ENCODE data around the gene IL13. TPM values are rescaled to one million over a fixed set of nuclear protein-coding genes. Genes with fewer than 3 reads are reported as not detected.

The IL13 gene
- total RNA-seq, 1 donor, result 0.31 TPM

- peaks cover 7% of the 10 kb centered on the region for H3K4me1 ChIP-seq (ENCODE audit: insufficient read depth, low read length)
- no peaks in the 10 kb centered on the region for H3K9me3 ChIP-seq (ENCODE audit: low read depth, low read length)
- no peak overlapping the region for H3K4me3 ChIP-seq (ENCODE audit: low read length)
- no peaks in the 10 kb centered on the region for H3K27me3 ChIP-seq (ENCODE audit: insufficient read depth, low read length)
These were observed 6.1 kb downstream of the IL13 start for GRCh38 chr5:132663771-132664695.

GRCh38 chr5:132664696-132665209, 6.8 kb downstream of the IL13 start:
- no peak overlapping the region for H3K4me3 ChIP-seq (ENCODE audit: low read length)

GRCh38 chr5:132665574-132666080, 7.7 kb downstream of the IL13 start:
- H3K9me3 ChIP-seq (ENCODE audit: low read depth, low read length), result no peaks in the 10 kb centered on the region
- no peak overlapping the region for H3K4me3 ChIP-seq (ENCODE audit: low read length)
- no peaks in the 10 kb centered on the region for H3K27me3 ChIP-seq (ENCODE audit: insufficient read depth, low read length)
- peaks cover 7% of the 10 kb centered on the region for H3K4me1 ChIP-seq (ENCODE audit: insufficient read depth, low read length)

More at GRCh38 chr5:132664696-132665209, 6.8 kb downstream of the IL13 start:
- H3K4me1 ChIP-seq (ENCODE audit: insufficient read depth, low read length), result peaks cover 7% of the 10 kb centered on the region
- H3K27me3 ChIP-seq (ENCODE audit: insufficient read depth, low read length), result no peaks in the 10 kb centered on the region
- no peaks in the 10 kb centered on the region for H3K9me3 ChIP-seq (ENCODE audit: low read depth, low read length)

GRCh38 chr5:132666310-132667123, 8.5 kb downstream of the IL13 start:
- Histone ChIP-seq H3K4me1 (ENCODE audit: insufficient read depth, low read length) (peaks cover 7% of the 10 kb centered on the region), H3K27me3 (ENCODE audit: insufficient read depth, low read length) (no peaks in the 10 kb centered on the region), H3K9me3 (ENCODE audit: low read depth, low read length) (no peaks in the 10 kb centered on the region), H3K4me3 (ENCODE audit: low read length) (no peak overlapping the region)

GRCh38 chr5:132667309-132667708, 9.3 kb downstream of the IL13 start:
- Histone ChIP-seq H3K4me3 (ENCODE audit: low read length) (no peak overlapping the region), H3K27me3 (ENCODE audit: insufficient read depth, low read length) (no peaks in the 10 kb centered on the region), H3K4me1 (ENCODE audit: insufficient read depth, low read length) (peaks cover 7% of the 10 kb centered on the region), H3K9me3 (ENCODE audit: low read depth, low read length) (no peaks in the 10 kb centered on the region)

- Histone ChIP-seq H3K9me3 (ENCODE audit: low read depth, low read length) (no peaks in the 10 kb centered on the region), H3K27me3 (ENCODE audit: insufficient read depth, low read length) (no peaks in the 10 kb centered on the region), H3K4me3 (ENCODE audit: low read length) (no peak overlapping the region)
These were observed 10.1 kb downstream of the IL13 start for GRCh38 chr5:132667761-132668705.

GRCh38 chr5:132668706-132669454, 10.9 kb downstream of the IL13 start:
- H3K9me3 ChIP-seq (ENCODE audit: low read depth, low read length), result no peaks in the 10 kb centered on the region
- no peaks in the 10 kb centered on the region for H3K27me3 ChIP-seq (ENCODE audit: insufficient read depth, low read length)

More at GRCh38 chr5:132667761-132668705, 10.1 kb downstream of the IL13 start:
- H3K4me1 ChIP-seq (ENCODE audit: insufficient read depth, low read length), result peaks cover 7% of the 10 kb centered on the region

GRCh38 chr5:132669455-132669820, 11.5 kb downstream of the IL13 start:
- H3K9me3 ChIP-seq (ENCODE audit: low read depth, low read length), result no peaks in the 10 kb centered on the region
- no peaks in the 10 kb centered on the region for H3K27me3 ChIP-seq (ENCODE audit: insufficient read depth, low read length)
- H3K4me1 ChIP-seq (ENCODE audit: insufficient read depth, low read length), result no peaks in the 10 kb centered on the region
- H3K4me3 ChIP-seq (ENCODE audit: low read length), result no peak overlapping the region

More at GRCh38 chr5:132668706-132669454, 10.9 kb downstream of the IL13 start:
- Histone ChIP-seq H3K4me1 (ENCODE audit: insufficient read depth, low read length) (peaks cover 2% of the 10 kb centered on the region), H3K4me3 (ENCODE audit: low read length) (no peak overlapping the region)

- no peaks in the 10 kb centered on the region for H3K4me1 ChIP-seq (ENCODE audit: insufficient read depth, low read length)
- H3K4me3 ChIP-seq (ENCODE audit: low read length), result no peak overlapping the region
- no peaks in the 10 kb centered on the region for H3K9me3 ChIP-seq (ENCODE audit: low read depth, low read length)
- H3K27me3 ChIP-seq (ENCODE audit: insufficient read depth, low read length), result no peaks in the 10 kb centered on the region
These were observed 12.3 kb downstream of the IL13 start for GRCh38 chr5:132669966-132670882.

GRCh38 chr5:132671000-132671399, 13.0 kb downstream of the IL13 start:
- Histone ChIP-seq H3K4me1 (ENCODE audit: insufficient read depth, low read length) (no peaks in the 10 kb centered on the region), H3K4me3 (ENCODE audit: low read length) (no peak overlapping the region), H3K27me3 (ENCODE audit: insufficient read depth, low read length) (no peaks in the 10 kb centered on the region), H3K9me3 (ENCODE audit: low read depth, low read length) (no peaks in the 10 kb centered on the region)

- H3K27me3 ChIP-seq (ENCODE audit: insufficient read depth, low read length), result no peaks in the 10 kb centered on the region
- H3K4me3 ChIP-seq (ENCODE audit: low read length), result no peak overlapping the region
These were observed 15.5 kb downstream of the IL13 start for GRCh38 chr5:132673488-132673887.

GRCh38 chr5:132673939-132674630, 16.1 kb downstream of the IL13 start, which contains the start of gene IL4:
TSS of gene IL4 (plus strand) at chr5:132673989. CDS start at chr5:132674051, 62 bp downstream.
- Histone ChIP-seq H3K4me1 (ENCODE audit: insufficient read depth, low read length) (no peaks in the 10 kb centered on the region), H3K4me3 (ENCODE audit: low read length) (no peak within 1 kb of the TSS), H3K9me3 (ENCODE audit: low read depth, low read length) (no peaks in the 10 kb centered on the region), H3K27me3 (ENCODE audit: insufficient read depth, low read length) (no peaks in the 10 kb centered on the region)

More at GRCh38 chr5:132673488-132673887, 15.5 kb downstream of the IL13 start:
- no peaks in the 10 kb centered on the region for H3K4me1 ChIP-seq (ENCODE audit: insufficient read depth, low read length)
- H3K9me3 ChIP-seq (ENCODE audit: low read depth, low read length), result no peaks in the 10 kb centered on the region

All from mononuclear cell (primary cell).